ENCODE measurements around the gene MCAM.

DNA sequence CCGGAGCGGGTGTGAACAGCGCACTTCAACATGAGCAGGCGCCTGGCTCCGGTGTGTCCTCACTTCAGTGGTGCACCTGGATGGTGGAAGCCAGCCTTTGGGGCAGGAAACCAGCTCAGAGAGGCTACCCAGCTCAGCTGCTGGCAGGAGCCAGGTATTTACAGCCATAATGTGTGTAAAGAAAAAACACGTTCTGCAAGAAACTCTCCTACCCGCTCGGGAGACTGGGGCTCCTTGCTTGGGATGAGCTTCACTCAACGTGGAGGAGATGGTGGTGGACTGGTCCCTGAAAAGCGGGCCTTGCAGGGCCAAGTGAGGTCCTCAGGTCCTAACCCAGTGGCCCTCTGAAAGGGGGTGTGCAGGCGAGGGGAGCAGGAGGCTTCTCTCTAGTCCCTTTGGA is 7.5 kb downstream of the MCAM start:
- TF ChIP-seq POLR2A (IDR thresholded peaks at IDR 0.05; ENCODE audit: low read depth, low read length) (no peak), POLR2AphosphoS5 (IDR thresholded peaks at IDR 0.05; ENCODE audit: low read depth, low read length) (no peak), TAF1 (IDR thresholded peaks at IDR 0.05; ENCODE audit: borderline replicate concordance, low read depth, low read length) (no peak)
